Psoas muscle (tissue), 8 donors: ENCODE data around the gene GSC2. TPM values are rescaled to one million over a fixed set of nuclear protein-coding genes. Genes with fewer than 3 reads are reported as not detected.
A peak's percentile ranks its signal among the peaks of the same experiment; 100 is the strongest.

ENCODE experiments used
- ATAC-seq, 4 donors: fragments of 200-7000 bp; cut with Tn5 transposase; one replicate each; pipeline ENCODE4 v1.9.1; 2020; ENCODE audit warnings: moderate library complexity in 3 of 4, mild to moderate bottlenecking in 2 of 4
- DNase-seq, 2 donors: peaks; one replicate each; pipeline ENCODE4 v3.0.0-alpha.2; 2020
- H3K27ac ChIP-seq: fragments of 200-600 bp; one replicate; pipeline ENCODE4 v1.8.0; 2022
- H3K27me3 ChIP-seq, 3 donors: fragments of 200-600 bp in 1 of 3; one replicate each; pipeline versions ENCODE4 v1.6.1 to v1.8.0; 2013 to 2022; ENCODE audit warnings: low read length in 2 of 3, mild to moderate bottlenecking in 2 of 3, moderate library complexity in 1 of 3; ENCODE audit not compliant: insufficient read depth in 3 of 3
- H3K36me3 ChIP-seq, 2 donors: fragments of 200-600 bp in 1 of 2; one replicate each; pipeline versions ENCODE4 v1.6.1 to v1.8.0; 2013 to 2022; ENCODE audit warnings: low read depth in 1 of 2, mild to moderate bottlenecking in 1 of 2, moderate library complexity in 1 of 2; ENCODE audit not compliant: insufficient read depth in 1 of 2
- H3K4me1 ChIP-seq: fragments of 200-600 bp; one replicate; pipeline ENCODE4 v1.8.0; 2022
- H3K4me3 ChIP-seq: fragments of 200-600 bp; one replicate; pipeline ENCODE4 v1.8.0; 2022; ENCODE audit warnings: mild to moderate bottlenecking
- H3K9me3 ChIP-seq: fragments of 200-600 bp; one replicate; pipeline ENCODE4 v1.8.0; 2022
- WGBS, 3 donors: extraction: QIAGEN DNeasy Blood & Tissue Kit; methylation state at CpG; one replicate each; pipeline versions ENCODE4 v1.1.6 to v1.1.7; 2013; 5-methylcytosine and 5-hydroxymethylcytosine counted together
- intact Hi-C, 2 donors: fragments of 100-400 bp; cut with DNase I; formaldehyde crosslinking; loops; one replicate each; pipeline versions ENCODE4 v1.11.0 to v1.14.2; 2022
- polyA plus RNA-seq, 3 donors: library from polyadenylated mRNA; stranded (reverse); fragments of 200-250 nt; gene quantifications; one replicate each; pipeline ENCODE4 v1.2.3, GENCODE V29; 2013
- total RNA-seq, 4 donors: library from RNA; stranded (reverse); fragmentation: NEBNext Ultra II Directional in 2 of 4; extraction: Animal tissue kit (Norgen Biotek cat#: 25700) in 2 of 4; gene quantifications; one replicate each; pipeline versions ENCODE4 v1.2.1 to v1.2.4, GENCODE V29; 2021 to 2023
- TF ChIP-seq, protein P1 (sequence below): fragments of 200-600 bp; IDR thresholded peaks from one replicate; pipeline ENCODE4 v1.8.0; 2022; ENCODE audit warnings: antibody characterized with exemption
- donor health status: healthy with polysubstance abuse.
- donor health status: DM: no; HTN: no; CAD: no; lungs with moderate emphysema.
- donor health status: Bipolar disorder and iron deficiency.
- donor health status: healthy.
- donor health status: DM: yes; HTN: yes; CAD: no.
- donor health status: DM: no; HTN: no; CAD: no.
- donor health status: DM: no; HTN: no; CAD: no.
- donor health status: DM: yes; HTN: yes; CAD: no.

The GSC2 gene
- total and polyA plus RNA-seq, 7 donors, result not detected

DNA sequence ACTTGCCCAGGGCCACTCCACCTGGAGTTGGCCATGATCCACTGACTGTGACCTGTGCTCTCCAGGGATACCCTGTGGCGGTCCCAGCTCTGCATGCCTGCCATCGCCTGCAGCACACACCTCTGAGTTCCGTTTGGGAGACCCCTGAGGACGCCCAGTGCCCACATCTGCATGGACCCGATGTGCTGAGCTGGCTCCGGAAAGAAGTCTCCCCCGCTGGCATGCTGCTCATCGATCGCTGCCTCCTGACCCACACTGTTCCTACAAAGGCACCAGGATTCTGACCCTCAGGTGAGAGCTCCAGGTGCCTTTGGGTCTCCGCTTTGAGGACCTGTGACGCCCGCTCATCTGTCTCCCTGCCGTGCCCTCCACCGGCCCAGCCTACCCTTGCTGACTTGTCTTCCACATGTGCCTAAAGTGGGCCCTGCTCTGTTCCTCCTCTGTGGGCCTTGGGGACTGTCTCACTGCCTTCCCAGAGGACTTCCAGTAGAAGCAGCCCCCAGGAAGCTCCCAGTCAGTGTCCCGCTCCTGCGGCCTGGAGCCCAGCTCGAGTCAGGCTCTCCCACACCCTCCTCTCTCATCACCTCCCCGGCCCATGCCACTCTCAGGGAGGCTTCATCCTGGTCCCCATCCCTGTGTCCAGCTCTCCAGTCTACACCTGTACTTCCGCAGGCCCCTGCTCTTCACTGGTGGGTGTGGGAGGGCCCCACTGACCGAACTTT lies 34.3 kb upstream of the GSC2 start:
- H3K4me3 ChIP-seq, result no peak overlapping the region
- ATAC-seq (no peak), DNase-seq (peak in 1 of 2 donors; percentile 48)
- no peaks in the 10 kb centered on the region for H3K27me3 ChIP-seq
- H3K36me3 ChIP-seq, result peaks cover 0 to 87% of the 10 kb centered on the region in 2 donors
- intact Hi-C loops, result loop anchor here in 1 of 2 donors (10.0 kb wide), 1 partner anchor 200 kb away; no protein-coding TSS in a partner anchor
- no peaks in the 10 kb centered on the region for H3K9me3 ChIP-seq
- TF ChIP-seq, protein P1, sequence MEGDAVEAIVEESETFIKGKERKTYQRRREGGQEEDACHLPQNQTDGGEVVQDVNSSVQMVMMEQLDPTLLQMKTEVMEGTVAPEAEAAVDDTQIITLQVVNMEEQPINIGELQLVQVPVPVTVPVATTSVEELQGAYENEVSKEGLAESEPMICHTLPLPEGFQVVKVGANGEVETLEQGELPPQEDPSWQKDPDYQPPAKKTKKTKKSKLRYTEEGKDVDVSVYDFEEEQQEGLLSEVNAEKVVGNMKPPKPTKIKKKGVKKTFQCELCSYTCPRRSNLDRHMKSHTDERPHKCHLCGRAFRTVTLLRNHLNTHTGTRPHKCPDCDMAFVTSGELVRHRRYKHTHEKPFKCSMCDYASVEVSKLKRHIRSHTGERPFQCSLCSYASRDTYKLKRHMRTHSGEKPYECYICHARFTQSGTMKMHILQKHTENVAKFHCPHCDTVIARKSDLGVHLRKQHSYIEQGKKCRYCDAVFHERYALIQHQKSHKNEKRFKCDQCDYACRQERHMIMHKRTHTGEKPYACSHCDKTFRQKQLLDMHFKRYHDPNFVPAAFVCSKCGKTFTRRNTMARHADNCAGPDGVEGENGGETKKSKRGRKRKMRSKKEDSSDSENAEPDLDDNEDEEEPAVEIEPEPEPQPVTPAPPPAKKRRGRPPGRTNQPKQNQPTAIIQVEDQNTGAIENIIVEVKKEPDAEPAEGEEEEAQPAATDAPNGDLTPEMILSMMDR, result no peak
- peaks cover 5% of the 10 kb centered on the region for H3K4me1 ChIP-seq
- H3K27ac ChIP-seq, result no peak overlapping the region
- WGBS, 3 donors, result 88 to 90% (median 89%) methylated on average over 20 of the region's 20 CpGs

DNA sequence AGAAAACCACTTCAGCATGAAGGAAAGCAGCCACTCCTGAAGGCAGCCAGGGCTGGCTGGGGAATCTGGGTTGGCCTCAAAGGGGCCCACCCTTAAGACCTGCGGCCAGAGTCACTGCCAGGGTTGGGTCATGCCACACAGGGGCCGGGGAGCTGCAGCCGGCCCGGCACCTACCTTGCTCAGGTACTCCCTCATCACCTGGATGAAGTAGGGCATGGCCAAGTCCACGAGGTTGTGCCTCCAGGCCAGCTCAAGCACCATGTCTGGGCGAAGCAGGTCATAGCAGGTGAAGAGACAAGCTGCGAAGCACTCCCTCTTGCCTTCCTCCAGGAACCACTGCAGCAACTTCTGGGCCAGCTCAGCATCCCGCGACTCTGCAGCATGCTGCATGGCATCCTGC lies 33.1 kb upstream of the GSC2 start:
- no peak for ATAC-seq
- peaks cover 0 to 75% of the 10 kb centered on the region in 2 donors for H3K36me3 ChIP-seq

DNA sequence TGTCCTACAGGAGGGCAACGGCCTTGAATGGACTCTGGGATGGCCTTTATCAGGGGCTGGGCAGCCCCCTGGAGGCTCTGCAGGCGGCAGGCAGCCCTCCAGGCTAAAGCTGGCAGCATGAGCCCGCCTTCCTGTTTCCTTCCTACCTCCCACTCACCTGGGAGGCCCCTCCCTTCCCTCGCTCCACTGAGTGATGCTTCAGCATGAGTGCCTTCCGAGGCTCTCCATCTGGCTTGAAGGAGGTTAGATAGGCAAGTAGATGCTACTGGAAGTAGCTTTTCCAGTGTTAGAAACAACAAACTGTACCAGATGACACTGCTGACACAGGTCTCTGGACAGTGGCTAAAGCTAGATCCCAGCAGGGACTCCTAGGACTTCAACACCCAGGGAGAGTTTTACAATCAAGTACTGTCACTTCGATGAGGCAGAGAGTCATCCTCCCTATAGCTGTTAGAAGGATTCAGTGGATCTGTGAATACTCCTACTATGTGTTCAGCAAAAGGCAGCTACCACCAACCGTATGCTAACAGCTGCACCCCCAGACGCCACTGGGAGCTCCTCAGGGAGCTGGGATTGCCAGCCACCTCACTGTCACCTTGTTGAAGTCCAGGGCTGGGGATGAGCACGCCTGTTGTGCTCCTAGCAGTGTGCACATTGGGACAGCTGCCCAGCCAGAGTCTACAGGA lies 32.5 kb upstream of the GSC2 start:
- no peaks in the 10 kb centered on the region for H3K9me3 ChIP-seq
- no peak for DNase-seq
- H3K36me3 ChIP-seq, result peaks cover 0 to 71% of the 10 kb centered on the region in 2 donors
- WGBS, 3 donors, result 67 to 70% (median 69%) methylated on average over 9 of the region's 9 CpGs
- TF ChIP-seq, protein P1, result no peak
- ATAC-seq, result no peak
- intact Hi-C loops, result loop anchor here in 1 of 2 donors (10.0 kb wide), 1 partner anchor 202 kb away; no protein-coding TSS in a partner anchor
- H3K4me1 ChIP-seq, result peaks cover 11% of the 10 kb centered on the region
- H3K27me3 ChIP-seq, result no peaks in the 10 kb centered on the region
- no peak overlapping the region for H3K4me3 ChIP-seq
- no peak overlapping the region for H3K27ac ChIP-seq

More for the DNA sequence above, 33.1 kb upstream of the GSC2 start:
- DNase-seq, result no peak
- Histone ChIP-seq H3K27ac (no peak overlapping the region), H3K9me3 (no peaks in the 10 kb centered on the region), H3K4me1 (peaks cover 11% of the 10 kb centered on the region), H3K27me3 (no peaks in the 10 kb centered on the region), H3K4me3 (no peak overlapping the region)
- TF ChIP-seq, protein P1, result no peak
- intact Hi-C loops, result loop anchor here in 1 of 2 donors (10.0 kb wide), 1 partner anchor 202 kb away; no protein-coding TSS in a partner anchor
- WGBS, 3 donors, result 86 to 94% (median 86%) methylated on average over 9 of the region's 9 CpGs

DNA sequence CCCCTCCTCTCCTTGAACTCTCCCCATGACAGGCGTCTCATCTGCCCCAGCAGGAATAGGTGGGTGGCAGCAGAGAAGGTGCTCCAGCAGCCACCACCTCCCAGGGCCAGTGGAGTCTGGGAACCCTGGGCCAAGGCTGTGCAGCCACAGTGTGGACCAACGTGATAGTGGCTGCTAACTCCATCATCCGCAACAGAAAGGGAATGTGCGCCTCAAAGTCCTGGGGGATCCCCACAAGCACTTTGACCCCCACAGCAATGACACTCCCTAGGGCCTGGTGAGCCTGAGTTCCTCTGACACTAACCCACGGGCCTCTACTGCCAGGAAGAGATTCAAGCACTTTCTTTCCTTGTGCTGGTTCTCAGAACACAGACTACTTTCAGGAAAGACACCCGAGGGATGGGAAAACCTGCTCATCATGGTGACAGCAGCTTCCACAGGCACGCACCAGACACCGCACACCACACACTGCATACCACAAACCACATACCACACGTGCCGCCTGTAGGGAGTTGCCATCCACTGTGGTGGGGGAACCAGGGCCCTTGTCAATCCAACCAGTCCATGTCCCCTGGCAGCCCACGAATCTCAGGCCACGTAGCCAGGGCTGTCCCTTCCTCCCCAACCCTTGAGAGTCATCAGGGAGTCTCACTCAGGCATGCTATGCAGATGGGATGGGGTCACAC lies 31.8 kb upstream of the GSC2 start:
- peaks cover 0 to 71% of the 10 kb centered on the region in 2 donors for H3K36me3 ChIP-seq
- no peaks in the 10 kb centered on the region for H3K27me3 ChIP-seq
- no peak for ATAC-seq
- no peaks in the 10 kb centered on the region for H3K9me3 ChIP-seq
- TF ChIP-seq, protein P1, result no peak
- WGBS, 3 donors, result 57 to 74% (median 64%) methylated on average over 12 of the region's 12 CpGs
- no peak overlapping the region for H3K27ac ChIP-seq
- no peak overlapping the region for H3K4me3 ChIP-seq
- peaks cover 15% of the 10 kb centered on the region for H3K4me1 ChIP-seq
- DNase-seq, result no peak
- intact Hi-C loops, result loop anchor here in 1 of 2 donors (10.0 kb wide), 1 partner anchor 203 kb away; no protein-coding TSS in a partner anchor
